ENCODE measurements around the gene VPS41. TPM values are rescaled to one million over a fixed set of nuclear protein-coding genes. Genes with fewer than 3 reads are reported as not detected.
A peak's percentile ranks its signal among the peaks of the same experiment; 100 is the strongest.
"Not testable (repeated sequence)": the region's sequence is repeated elsewhere in the genome, so short reads cannot be mapped to it uniquely, and the experiment has no call there.

The VPS41 gene
- polyA plus RNA-seq (ENCODE audit: insufficient read length in 10 of 10) = 10 to 100 TPM; 26.0 to 41.9 (median 37.3) TPM
- long read RNA-seq, donor 1, full-length matches to known transcripts = 3 of 3 reads
- long read RNA-seq, donor 1, partial matches to known transcripts = 0 of 3 reads
- long read RNA-seq, donor 1, other reads (novel, unspliced or antisense) = 0 of 3 reads
- long read RNA-seq, donor 2, full-length matches to known transcripts = 1 of 1 reads
- long read RNA-seq, donor 2, partial matches to known transcripts = 0 of 1 reads
- long read RNA-seq, donor 2, other reads (novel, unspliced or antisense) = 0 of 1 reads
- long read RNA-seq, donor 3 = 0 reads
- long read RNA-seq, donor 4, full-length matches to known transcripts = 1 of 1 reads
- long read RNA-seq, donor 4, partial matches to known transcripts = 0 of 1 reads
- long read RNA-seq, donor 4, other reads (novel, unspliced or antisense) = 0 of 1 reads
- long read RNA-seq, donor 5, full-length matches to known transcripts = 1 of 1 reads
- long read RNA-seq, donor 5, partial matches to known transcripts = 0 of 1 reads
- long read RNA-seq, donor 5, other reads (novel, unspliced or antisense) = 0 of 1 reads
- long read RNA-seq, donor 6, full-length matches to known transcripts = 5 of 5 reads
- long read RNA-seq, donor 6, partial matches to known transcripts = 0 of 5 reads
- long read RNA-seq, donor 6, other reads (novel, unspliced or antisense) = 0 of 5 reads
- long read RNA-seq, donor 7, partial matches to known transcripts = 0 of 3 reads
- long read RNA-seq, donor 7, other reads (novel, unspliced or antisense) = 0 of 3 reads
- long read RNA-seq, donor 8, full-length matches to known transcripts = 3 of 3 reads
- long read RNA-seq, donor 8, partial matches to known transcripts = 0 of 3 reads
- long read RNA-seq, donor 8, other reads (novel, unspliced or antisense) = 0 of 3 reads
- long read RNA-seq, donor 9 = 0 reads

DNA sequence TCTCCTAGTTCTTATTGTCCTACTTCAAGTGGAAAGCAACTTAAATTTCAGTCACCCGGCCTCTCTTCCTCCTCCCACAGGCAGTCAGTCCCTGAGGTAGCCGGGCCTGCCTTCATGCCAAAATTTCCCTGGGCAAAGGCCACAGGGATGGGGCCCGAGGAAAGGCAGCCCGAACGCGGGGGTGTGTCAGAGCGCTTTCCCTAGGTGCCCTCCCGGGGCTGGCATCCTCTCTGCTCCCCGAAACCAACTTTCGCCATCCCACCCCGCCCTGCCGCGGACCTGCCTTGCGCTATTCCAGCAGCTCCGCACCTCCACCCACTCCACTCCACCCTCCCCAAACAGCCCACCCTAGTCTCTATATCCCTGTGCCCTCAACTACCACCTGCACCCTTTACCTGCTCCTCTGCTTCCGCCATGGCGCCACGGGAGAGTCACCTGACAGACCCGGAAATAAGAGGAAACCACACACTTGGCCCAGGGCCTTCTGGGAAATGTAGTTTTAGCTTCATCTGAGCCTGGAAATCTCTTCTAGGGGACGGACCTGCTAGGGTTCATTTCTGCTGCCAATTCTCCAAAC is at the start of gene VPS41:
Gene VPS41 (minus strand): TSS at position 433 of the 577 bp plus-strand sequence. CDS start 17 bp downstream, at position 416.
- DNase-seq = peak; percentile 76 to 92 (median 79)

DNA sequence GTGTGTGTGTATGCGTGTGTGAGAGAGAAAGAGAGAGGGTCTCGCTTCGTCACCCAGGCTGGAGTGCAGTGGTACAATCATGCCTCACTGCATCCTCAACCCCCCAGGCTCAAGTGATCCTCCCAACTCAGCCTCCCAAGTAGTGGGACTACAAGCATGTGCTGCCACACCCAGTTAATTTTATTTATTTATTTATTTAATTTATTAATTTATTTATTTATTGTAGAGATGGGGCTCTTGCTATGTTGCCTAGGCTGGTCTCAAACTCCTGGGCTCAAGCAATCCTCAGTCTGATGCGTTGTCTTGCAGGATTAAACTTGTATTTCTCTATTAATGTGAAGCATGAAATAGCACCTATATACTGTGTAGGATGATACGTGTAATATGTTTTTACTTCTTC is 46.9 kb upstream of the VPS41 start:
- no peak for DNase-seq

DNA sequence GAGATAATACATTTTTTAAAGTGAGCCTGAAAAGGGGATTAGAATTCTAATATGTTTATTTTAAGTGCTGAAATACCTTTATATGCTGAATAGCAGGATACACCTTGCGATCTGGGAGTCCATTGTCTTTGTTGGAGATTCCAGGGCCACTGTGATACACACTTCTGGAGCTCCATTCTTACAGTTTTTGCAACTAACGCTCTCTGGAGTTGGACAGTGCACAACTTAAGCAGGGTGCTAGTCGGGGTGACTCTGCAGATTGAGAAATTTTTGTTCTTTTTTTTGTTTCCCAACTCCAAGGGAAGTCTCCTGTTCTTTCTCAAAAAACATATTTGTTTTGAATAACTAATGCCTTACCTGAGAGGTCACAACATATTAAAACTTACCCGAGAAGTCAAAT is 45.0 kb upstream of the VPS41 start:
- DNase-seq = no peak

DNA sequence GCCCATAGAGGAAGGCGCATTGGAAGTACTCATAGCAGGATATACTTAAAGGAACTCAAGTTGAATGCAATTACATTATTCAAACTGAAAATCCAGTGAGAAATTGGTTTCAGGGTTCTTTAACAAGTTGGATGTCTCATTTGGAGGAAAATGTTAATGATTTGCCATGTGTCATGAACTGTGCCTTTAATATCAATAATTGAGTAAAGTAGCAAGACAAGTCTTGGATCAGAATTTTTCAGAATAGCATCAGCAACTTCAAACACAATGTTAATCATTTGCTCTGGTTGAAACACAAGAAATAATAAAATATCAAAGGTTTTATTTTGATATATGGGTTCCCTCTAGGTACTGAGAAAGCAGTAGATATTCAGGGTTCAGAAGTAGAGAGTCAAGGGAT is 44.2 kb upstream of the VPS41 start:
- no peak for DNase-seq

DNA sequence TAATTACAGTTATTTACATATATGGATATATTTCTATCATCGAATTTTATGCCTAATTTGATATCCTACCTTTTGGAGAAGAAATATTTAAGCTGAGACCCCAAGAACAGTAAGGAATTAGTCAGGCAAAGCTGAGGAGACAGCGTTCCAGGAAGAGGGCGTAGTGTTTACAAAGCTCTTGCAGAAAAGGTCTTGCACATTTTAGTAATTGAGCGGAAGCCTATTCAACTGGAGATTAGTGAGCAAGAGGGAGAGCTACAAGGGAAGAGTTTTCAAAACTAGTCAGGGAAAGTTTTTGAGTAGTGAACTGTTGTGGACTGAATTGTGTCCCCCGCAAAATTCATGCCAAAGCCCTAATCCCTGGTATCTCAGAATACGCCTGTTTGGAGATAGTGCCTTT is 42.2 kb upstream of the VPS41 start:
- no peak for DNase-seq

DNA sequence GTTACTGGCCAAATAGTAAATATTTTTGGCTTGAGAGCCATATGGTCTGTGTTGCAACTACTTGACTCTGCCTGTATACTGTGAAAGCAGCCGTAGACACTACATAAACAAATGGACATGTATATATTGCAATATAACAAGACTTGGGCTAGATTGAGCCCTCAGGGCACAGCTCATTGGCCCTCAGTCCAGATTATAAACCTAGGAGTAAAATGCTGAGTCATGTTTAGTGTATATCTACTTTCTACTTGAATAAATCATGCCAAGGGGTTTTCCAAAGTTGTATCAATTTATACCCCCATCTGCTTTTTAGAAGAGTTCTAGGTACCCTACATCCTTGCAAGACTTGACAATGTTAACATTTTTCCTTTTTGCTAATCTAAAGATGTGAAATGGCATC is 41.3 kb upstream of the VPS41 start:
- no peak for DNase-seq

DNA sequence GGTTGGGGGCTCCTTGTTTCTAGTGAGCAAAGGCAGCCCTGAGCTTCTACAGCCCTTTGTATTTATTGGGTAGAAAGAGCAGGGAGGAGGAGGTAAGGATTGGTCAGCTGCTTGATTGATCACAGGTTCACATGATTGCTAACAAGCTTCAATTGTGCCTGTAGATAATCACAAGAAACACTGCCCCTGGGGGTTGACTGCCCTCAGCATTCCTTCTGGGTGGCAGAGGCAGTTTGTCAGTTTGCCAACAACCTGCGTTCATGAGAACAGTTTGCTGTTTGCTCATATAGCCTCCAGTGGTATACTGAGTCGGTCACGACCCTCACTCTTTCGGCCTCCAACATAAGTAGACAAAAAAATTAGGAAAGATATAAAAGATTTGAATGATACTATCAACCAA is 38.5 kb upstream of the VPS41 start:
- DNase-seq = not testable (repeated sequence)

DNA sequence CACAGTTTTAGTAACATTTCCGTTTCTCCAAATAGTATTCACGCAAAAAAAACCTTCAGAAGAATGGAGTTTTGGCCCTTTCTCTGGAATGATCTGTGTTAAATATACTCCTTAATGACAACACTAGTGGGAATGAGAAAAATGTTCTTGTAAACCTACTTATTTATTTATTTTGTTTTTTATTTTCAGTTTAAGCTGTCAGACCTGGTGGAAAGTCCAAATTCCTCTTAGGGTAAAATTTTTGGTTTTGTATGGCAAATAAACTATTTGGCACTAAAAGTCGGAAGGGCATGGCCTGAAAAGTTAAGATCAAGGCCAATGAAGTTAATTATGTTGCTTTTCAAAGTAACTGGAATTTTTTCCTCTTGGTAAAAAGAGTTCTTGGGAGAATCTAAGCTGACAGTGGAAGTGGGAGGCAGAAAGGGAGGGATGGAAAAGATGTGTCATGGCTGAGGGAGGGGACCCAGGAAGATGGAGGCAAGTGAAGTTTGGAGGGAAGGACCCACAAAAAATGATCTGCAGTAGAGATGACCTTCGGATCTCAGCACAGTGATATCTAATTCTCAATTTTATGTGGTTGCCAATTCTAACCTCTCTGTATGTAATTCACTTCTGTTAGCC is 33.5 kb upstream of the VPS41 start:
- no peak for DNase-seq

DNA sequence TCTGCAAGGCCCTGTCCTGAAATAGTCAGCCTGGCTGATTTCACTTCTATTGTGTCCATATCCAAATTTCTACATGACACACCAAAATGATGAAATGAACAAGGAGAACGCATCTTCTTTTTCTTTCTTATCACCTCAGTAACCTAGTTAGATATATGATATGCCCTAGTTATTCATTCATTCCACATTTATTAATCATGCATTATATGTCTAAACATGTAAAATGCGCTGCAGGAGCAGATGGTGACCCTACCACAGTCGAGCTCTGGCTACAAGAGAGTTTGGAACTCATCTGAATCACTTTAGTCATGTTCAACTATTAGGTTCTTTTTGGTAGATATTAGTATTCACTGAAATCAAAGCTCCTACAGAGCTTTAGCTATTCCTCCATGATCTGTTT is 31.8 kb upstream of the VPS41 start:
- no peak for DNase-seq

DNA sequence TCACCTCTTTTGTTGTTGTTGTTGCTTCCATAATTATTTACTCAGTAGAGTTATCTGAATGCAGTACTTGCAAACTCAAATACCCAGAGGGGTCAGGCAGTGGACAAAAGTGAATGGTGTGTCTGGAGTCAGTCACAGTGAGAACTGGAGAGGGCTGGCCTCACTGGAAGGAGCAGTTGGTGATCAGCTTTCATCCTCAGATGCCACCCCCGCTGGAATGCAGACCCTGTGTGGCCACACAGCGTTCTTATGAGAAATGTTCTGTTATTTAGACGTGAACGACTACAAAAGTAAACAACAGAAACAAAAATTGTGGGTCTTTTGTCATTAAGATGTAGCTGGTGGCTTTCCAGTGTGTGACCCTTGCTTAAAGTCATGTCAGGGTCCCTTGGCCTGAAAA is 29.6 kb upstream of the VPS41 start:
- DNase-seq = no peak

DNA sequence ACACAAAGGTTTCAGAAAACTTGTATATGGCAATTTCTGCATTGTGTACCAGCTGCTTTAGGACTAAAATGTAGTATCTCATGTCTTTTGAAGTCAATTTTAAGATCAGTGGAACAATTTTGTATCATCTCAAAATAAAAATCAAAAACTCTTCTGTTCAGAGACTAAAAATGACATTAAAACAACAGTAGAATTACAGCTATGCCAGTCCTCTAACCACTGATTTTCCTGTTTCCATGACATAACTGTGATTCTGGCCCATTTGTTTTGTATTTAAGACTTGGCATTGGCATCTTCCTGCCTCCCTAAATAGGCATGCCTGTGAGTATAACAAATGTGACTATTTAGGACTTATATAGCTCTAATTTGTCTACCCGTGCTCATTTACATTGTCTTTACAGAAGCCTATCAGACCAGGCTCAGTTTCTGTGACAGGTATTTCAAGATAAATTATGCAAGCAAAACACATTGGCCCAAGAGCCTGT is 29.1 kb upstream of the VPS41 start:
- no peak for DNase-seq

DNA sequence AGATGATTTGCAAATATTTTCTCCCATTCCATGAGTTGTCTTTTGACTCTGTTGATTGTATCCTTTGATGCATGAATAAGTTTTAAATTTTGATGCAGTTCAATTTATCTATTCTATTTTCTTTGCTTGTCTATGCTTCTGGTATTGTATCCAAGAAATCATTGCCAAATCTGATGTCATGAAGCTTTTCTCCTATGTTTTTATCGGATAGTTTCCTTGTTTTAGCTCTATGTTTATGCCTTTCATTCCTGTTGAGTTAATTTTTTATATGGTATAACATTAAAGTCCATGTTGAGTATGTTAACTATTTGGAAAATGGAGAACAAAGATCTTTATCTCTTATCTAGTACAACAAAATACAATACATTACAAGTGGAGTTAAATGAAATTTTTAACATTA is 27.6 kb upstream of the VPS41 start:
- DNase-seq = no peak

DNA sequence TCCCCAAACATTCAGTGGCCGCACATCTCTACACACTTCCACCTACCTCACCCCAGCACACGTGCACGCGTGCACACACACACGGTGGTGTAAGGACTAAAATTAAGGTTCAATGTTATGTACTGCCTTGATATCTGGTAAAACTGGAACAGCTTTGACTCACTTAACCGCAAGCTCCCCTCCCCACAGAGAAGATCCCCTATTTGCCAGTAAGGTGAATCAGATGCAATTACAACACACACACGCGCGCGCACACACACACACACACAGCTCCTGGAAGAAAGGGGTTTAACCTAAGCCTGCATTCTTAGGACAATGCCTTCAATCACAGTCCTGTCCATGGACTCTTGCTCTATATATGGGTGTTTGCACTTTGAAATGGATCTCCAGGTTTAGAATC is 25.5 kb upstream of the VPS41 start:
- DNase-seq = no peak

DNA sequence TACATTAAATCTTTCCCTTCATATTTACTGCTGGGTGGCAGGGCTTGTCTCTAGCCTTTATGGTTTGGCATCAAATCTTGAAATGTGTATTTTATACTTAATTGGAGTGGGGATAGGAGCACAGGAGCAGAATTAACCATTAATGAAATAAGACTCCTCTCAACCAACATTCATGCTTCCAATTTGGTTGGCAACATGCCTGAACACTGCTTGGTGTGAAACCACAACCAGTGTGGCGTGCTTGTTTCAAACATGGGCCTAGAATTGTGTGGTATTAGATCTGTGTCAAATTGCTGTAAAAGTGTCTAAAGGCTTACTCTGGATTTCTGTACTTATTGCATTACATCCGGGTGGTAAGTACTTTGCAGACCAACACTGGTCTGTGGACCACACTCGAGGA is 25.1 kb upstream of the VPS41 start:
- DNase-seq = no peak

DNA sequence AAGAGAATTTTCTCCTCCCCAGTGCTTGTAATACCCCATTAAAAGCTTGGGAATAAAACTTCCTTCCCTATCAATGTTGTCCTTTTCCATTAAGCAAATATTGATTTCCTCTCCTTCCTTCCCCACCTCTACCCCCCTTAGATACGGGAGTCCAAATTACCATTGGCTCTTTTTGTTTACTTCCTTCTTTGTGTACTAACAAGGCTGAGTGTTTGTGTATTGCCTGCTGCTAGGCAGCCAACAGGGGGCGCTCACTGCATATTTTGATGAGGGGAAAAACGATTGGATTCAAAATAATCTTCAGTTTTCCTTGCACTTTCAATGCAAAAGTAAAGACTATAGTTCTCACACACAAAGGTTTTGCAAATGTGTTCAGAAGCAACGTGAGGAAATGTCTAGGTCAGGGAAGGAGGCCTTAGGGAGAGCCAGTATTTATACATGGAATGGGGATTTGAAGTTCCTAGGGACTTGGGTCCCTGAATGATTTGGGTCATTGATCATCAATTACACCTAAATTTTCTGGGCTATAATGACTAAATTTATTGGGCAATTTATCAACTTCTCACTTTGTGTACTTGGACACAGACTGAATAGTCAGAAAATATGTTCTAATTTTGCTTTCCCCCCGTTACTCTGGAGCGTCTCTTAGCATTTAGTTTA is 23.6 kb upstream of the VPS41 start:
- peak; percentile 34 to 74 (median 55) for DNase-seq

DNA sequence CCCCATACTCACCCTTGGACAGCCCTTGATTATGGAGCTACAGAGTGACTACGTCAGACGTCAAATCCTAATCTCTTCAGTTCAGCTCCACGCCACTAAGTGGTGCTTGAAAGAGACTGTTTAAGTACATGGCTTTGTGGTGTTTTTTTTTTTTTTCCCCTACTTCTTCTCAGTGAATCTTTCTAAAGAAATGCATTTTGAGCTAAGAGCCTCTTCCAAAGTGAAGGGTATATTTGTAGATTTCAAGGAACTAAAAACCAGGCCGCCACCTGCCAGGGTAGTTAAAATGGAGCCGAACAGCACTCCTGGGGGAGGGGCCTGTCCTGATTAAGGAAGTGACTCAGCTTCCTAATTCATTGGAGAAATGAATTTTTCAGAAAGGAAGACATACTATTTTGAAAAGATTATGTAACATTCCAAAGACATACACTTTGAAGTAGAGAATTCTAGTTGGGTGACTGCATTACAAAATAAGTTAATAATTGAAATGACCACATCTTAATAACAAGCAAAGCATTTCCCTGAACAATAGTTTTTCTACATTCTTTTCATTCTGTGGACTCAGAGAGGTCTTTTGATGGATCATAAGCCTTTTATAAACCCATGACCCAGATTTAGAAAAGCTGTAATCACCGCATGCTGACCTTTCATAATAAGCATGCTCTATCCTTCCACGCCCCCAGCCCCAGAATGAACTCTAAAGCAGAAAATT is 20.6 kb upstream of the VPS41 start:
- no peak for DNase-seq

DNA sequence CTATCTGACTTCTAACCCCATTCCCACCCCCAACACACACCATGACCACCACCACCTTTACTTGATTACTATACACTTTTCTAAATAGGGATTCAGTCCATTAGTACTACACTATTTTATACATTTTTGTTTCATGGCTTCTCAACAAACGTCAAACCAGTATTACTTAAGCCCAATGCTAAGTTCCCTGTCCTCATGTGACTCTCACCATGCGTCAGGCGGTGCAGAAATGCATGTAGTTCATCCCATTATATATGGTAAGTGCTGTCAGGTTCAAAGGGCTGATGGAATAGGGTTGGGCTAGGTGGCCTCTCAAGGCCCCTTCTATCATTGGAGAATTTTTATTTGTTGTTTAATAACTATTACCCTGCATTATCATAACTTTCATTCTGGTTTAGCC is 19.5 kb upstream of the VPS41 start:
- DNase-seq = no peak

DNA sequence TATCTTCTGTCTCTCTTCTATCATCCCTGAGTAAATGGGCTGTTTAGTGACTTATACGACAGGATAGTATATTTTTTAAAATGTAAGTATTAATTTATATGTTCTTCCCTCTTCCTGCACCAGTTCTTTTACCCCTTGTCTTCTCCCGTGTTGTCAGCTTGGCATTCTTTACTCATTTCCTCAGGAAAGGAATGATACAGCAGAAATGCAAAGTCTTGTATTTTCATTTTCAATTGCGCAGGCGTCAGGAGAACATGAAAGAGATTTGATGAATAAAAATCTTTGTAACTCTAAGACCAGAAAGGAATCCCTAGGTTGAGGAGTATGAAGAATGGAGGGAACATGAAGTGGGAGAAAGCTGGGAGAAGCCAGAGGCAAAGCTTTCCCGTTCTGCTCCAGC is 18.8 kb upstream of the VPS41 start:
- no peak for DNase-seq

DNA sequence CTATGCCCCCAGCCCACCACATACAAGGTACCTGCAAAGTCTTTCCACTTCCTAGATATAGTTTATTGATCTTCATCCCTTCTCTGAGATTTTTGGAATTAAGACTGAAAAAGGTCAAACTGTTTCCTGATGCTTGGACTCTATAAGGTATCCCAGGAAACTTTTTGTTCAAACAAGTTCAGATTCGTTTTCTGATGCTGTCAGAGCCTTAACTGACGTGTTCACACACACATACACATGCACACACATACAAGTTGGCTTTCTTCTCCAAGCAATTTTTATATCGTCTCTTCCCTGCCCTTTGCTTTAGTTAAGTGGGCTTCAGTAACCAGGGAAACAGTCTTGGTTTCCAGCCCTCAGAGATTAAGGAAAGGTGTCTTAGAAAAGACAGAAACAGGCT is 11.7 kb upstream of the VPS41 start:
- no peak for DNase-seq

DNA sequence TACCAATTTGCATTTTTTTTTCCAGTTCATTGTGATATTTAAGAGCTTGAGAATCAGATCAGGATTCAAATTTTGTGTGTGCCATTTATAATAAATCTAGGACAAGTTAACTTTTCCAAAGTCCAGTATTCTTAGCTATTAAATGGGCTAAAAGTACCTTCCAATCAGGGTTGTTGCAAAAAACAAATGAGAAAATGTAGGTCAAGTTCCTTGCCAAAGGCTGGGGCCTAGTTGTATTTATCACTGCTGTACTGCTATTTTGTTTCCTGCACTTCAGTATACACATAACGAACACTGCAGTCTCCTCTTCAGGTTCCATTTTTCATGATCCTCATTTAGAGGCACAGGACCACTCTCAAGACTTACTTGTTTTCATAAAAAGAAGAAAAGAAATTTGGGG is 7.4 kb upstream of the VPS41 start:
- no peak for DNase-seq

DNA sequence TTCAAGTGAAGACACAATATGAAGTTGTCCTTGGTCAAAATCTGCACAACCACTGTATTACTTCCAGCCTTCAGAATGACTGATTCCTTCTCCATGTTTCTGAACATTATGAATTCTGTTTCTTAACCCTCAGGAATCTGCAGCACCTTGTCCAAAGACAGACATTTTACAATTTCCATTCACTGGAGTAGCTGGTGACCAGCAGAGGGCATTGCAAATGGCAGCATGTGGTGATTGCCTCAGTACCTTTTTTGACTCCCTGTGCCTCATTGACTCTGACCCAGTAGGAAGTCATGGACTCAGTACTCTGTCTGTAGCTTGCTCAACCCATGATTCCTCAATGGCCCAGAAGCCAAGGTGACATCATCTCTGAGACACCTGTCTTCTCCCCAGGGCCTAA is 879 bp upstream of the VPS41 start:
- no peak for DNase-seq
